OCI-LY7 (cell line): Measurements from ENCODE around the gene DUS3L.

Source experiments
- EZH2phosphoT487 ChIP-seq: fragments of 200-600 bp; sonication (generic); IDR thresholded peaks from 2 replicates; pipeline ENCODE4 v1.6.1; 2018; ENCODE audit warnings: low read depth, borderline replicate concordance, mild to moderate bottlenecking, mixed run types, antibody characterized with exemption, low read length, moderate library complexity, mixed read lengths
- TF ChIP-seq, protein P1 (sequence below): fragments of 200-600 bp; sonication (generic); conservative IDR thresholded peaks from 2 replicates; pipeline ENCODE4 v1.5.1; 2014; ENCODE audit warnings: mild to moderate bottlenecking, antibody characterized with exemption, low read length, moderate library complexity, mixed read lengths

DNA sequence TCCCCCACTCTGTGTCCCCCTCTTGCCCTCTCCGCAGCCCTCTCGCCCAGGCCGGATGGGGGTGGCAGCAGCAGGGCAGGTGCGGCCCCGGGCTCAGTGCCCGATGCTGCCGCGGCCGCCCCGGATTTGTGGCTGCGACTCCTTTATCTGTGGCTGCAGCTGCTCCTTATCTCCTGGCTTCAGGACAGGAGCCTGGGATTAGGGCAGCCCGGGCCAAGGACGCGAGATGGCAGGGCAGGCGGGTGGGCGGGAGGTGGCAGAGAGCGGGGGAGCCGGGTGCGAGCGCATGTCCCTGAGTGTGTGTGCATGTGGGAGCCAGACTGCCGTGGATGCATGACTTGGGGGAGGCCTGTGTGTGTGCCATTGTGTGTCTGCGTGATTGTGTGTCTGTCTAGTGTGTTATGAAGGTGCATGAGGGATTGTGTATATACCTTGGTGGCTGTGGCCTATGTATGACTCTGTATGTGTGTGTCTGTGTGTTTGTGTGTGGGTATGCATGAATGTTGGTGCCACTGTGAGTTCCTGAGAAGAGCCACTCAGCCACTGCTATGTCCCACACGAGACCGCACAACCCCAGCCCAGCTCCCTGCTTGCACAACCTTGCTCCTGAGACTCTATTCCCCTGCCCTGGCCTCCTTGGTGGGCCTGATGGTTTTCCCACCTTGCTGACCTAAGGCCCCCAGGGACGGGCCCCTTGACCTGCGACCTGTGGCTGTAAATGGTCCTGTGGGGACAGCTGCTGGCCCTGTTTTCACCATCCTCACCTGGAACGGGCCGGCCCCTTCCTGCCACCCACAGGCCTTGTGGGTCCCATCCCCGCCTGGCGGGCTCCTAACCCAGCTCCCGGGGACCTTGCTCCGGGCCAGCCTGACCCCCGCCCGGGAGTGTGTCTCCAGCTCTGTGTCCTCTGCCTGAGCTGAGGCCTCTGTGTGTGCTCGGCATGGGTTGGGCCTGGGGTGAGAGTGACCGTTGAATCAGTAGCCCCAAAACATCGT is 8.6 kb upstream of the DUS3L start:
- TF ChIP-seq, protein P1, sequence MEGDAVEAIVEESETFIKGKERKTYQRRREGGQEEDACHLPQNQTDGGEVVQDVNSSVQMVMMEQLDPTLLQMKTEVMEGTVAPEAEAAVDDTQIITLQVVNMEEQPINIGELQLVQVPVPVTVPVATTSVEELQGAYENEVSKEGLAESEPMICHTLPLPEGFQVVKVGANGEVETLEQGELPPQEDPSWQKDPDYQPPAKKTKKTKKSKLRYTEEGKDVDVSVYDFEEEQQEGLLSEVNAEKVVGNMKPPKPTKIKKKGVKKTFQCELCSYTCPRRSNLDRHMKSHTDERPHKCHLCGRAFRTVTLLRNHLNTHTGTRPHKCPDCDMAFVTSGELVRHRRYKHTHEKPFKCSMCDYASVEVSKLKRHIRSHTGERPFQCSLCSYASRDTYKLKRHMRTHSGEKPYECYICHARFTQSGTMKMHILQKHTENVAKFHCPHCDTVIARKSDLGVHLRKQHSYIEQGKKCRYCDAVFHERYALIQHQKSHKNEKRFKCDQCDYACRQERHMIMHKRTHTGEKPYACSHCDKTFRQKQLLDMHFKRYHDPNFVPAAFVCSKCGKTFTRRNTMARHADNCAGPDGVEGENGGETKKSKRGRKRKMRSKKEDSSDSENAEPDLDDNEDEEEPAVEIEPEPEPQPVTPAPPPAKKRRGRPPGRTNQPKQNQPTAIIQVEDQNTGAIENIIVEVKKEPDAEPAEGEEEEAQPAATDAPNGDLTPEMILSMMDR, result no peak
- TF ChIP-seq EZH2phosphoT487, result no peak
